MM.1S (cell line): Measurements from ENCODE around the gene ARMC9.

Source experiments
- CTCF ChIP-seq: fragments of 300-600 bp; sonication (generic); IDR thresholded peaks from 2 replicates; pipeline ENCODE4 v1.5.1; 2016; ENCODE audit warnings: antibody characterized with exemption, low read length, mixed read lengths
- EZH2 ChIP-seq: fragments of 300-600 bp; sonication (generic); optimal IDR thresholded peaks from 2 replicates; pipeline ENCODE3; 2017; ENCODE audit warnings: low read depth, mild to moderate bottlenecking, antibody characterized with exemption, low read length, mixed read lengths
- EZH2phosphoT487 ChIP-seq: fragments of 300-600 bp; sonication (generic); IDR thresholded peaks from 2 replicates; pipeline ENCODE4 v1.6.1; 2018; ENCODE audit warnings: antibody characterized with exemption, low read length

- no peak for TF ChIP-seq CTCF
- TF ChIP-seq EZH2 = no peak
- no peak for TF ChIP-seq EZH2phosphoT487
Measured at GRCh38 chr2:231334981-231335380, 136.6 kb downstream of the ARMC9 start.
